ENCODE measurements around the gene P2RY6. TPM values are rescaled to one million over a fixed set of nuclear protein-coding genes. Genes with fewer than 3 reads are reported as not detected.

P2RY6 gene
- total RNA-seq, 2 donors from 2014 or later: 0.31 to 0.37 TPM

DNA sequence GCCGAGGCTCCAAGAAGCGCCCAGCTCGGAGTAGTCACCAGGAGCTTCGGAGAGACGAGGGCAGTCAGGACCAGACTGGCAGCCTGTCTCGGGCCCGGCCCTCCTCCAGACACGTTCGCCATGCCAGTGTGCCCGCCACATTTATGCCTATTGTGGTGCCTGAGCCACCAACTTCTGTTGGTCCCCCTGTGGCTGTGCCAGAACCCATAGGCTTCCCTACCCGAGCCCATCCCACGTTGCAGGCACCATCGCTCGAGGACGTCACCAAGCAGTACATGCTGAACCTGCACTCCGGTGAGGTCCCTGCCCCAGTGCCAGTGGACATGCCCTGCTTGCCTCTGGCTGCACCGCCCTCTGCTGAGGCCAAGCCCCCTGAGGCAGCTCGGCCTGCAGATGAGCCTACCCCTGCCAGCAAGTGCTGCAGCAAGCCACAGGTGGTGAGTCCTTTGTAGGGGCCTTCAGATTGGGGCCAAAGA, 39.3 kb downstream of the P2RY6 start:
- no peak for DNase-seq
- Histone ChIP-seq H3K4me1 (ENCODE audit: control insufficient read depth, insufficient read depth, low read length) (peaks cover 31% of the 10 kb centered on the region), H3K9ac (ENCODE audit: extremely low read depth, low read length, poor library complexity, severe bottlenecking) (no peak overlapping the region), H3K9me3 (ENCODE audit: control insufficient read depth, low read length) (no peaks in the 10 kb centered on the region), H3K27me3 (ENCODE audit: control insufficient read depth, insufficient read depth, low read length, poor library complexity, severe bottlenecking) (no peaks in the 10 kb centered on the region), H3K4me3 (ENCODE audit: low read length) (peak overlapping the region; percentile 70), H3K36me3 (ENCODE audit: control insufficient read depth, insufficient read depth, low read length) (peaks cover 9% of the 10 kb centered on the region), H3K27ac (ENCODE audit: low read depth, low read length) (no peak overlapping the region)
- Mint-ChIP-seq H3K36me3 (ENCODE audit: low read depth) (peaks cover 9% of the 10 kb centered on the region), H3K27ac (no peak overlapping the region), H3K27me3 (ENCODE audit: insufficient read depth) (peaks cover 11% of the 10 kb centered on the region), H3K9me3 (no peaks in the 10 kb centered on the region), H3K4me3 (no peak overlapping the region), H3K4me1 (peaks cover 32% of the 10 kb centered on the region)
- WGBS, 2 experiments (ENCODE audit: insufficient coverage in 1 of 2, insufficient read length in 1 of 2): 89 to 92% methylated on average over 11 to 18 of the region's 18 CpGs
- TF ChIP-seq, protein P1, sequence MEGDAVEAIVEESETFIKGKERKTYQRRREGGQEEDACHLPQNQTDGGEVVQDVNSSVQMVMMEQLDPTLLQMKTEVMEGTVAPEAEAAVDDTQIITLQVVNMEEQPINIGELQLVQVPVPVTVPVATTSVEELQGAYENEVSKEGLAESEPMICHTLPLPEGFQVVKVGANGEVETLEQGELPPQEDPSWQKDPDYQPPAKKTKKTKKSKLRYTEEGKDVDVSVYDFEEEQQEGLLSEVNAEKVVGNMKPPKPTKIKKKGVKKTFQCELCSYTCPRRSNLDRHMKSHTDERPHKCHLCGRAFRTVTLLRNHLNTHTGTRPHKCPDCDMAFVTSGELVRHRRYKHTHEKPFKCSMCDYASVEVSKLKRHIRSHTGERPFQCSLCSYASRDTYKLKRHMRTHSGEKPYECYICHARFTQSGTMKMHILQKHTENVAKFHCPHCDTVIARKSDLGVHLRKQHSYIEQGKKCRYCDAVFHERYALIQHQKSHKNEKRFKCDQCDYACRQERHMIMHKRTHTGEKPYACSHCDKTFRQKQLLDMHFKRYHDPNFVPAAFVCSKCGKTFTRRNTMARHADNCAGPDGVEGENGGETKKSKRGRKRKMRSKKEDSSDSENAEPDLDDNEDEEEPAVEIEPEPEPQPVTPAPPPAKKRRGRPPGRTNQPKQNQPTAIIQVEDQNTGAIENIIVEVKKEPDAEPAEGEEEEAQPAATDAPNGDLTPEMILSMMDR (conservative IDR thresholded peaks at IDR 0.05): no peak

DNA sequence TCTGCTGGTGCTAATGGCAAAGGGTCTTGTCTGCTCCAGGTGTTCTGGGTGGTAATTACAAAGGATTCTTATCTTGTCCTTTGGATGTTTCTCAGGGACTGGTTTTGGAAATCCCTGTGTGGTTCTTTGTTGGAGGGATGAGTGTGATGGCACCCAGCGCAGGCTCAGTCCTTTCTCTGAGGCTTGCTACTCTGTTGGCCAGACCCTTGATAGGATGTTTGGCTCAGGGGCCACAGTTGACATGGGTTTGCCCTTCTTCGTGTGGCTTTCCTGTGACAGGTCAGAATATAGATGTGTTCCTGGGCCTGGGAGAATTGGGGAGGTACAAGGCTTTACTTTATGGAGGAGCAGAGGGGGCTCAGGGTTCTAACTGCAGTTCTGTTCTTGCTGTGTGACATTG, 39.9 kb downstream of the P2RY6 start:
- 98% methylated on average over 2 of the region's 2 CpGs; no CpG with 5 or more reads in 1 of the 2 experiments for WGBS, 2 experiments (ENCODE audit: insufficient coverage in 1 of 2, insufficient read length in 1 of 2)
- TF ChIP-seq, protein P1 (conservative IDR thresholded peaks at IDR 0.05): no peak

DNA sequence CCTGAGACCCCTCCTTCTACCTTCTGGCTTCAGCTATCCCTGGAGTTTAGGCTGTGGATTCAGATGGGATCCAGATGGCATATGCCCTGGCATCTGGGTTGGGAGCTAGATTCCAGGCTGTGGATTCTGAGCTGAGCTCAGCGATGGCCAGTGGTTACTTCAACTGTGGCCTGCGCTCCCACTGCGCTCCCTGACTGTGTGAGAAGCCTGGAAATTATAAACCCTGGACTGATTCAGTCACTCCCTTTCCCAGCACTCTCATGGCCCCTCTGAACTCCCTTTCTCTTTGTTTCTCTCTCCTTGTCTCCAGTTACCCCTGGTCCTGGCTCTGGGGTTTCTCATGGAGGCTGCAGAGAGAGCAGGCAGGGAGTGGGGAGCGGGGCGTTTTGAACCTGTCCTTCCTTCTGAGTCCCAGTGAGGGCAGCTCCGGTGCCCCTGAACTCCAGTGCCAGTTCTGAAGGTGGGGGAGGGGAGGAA, 40.8 kb downstream of the P2RY6 start:
- no peak overlapping the region for H3K4me3 Mint-ChIP-seq
- no peak overlapping the region for H3K27ac Mint-ChIP-seq
- H3K27ac ChIP-seq (ENCODE audit: low read depth, low read length): no peak overlapping the region
- H3K4me1 Mint-ChIP-seq: peaks cover 24% of the 10 kb centered on the region
- peaks cover 9% of the 10 kb centered on the region for H3K36me3 ChIP-seq (ENCODE audit: control insufficient read depth, insufficient read depth, low read length)
- DNase-seq: no peak
- no peaks in the 10 kb centered on the region for H3K9me3 ChIP-seq (ENCODE audit: control insufficient read depth, low read length)
- H3K36me3 Mint-ChIP-seq (ENCODE audit: low read depth): peaks cover 14% of the 10 kb centered on the region
- TF ChIP-seq, protein P1 (conservative IDR thresholded peaks at IDR 0.05): no peak
- 83 to 85% methylated on average over 3 to 6 of the region's 6 CpGs for WGBS, 2 experiments (ENCODE audit: insufficient coverage in 1 of 2, insufficient read length in 1 of 2)
- H3K27me3 Mint-ChIP-seq (ENCODE audit: insufficient read depth): peaks cover 11% of the 10 kb centered on the region
- H3K9ac ChIP-seq (ENCODE audit: extremely low read depth, low read length, poor library complexity, severe bottlenecking): no peak overlapping the region
- H3K27me3 ChIP-seq (ENCODE audit: control insufficient read depth, insufficient read depth, low read length, poor library complexity, severe bottlenecking): no peaks in the 10 kb centered on the region
- H3K9me3 Mint-ChIP-seq: no peaks in the 10 kb centered on the region
- peak overlapping the region; percentile 70 for H3K4me3 ChIP-seq (ENCODE audit: low read length)
- H3K4me1 ChIP-seq (ENCODE audit: control insufficient read depth, insufficient read depth, low read length): peaks cover 26% of the 10 kb centered on the region

More for the DNA sequence above, 39.9 kb downstream of the P2RY6 start:
- H3K4me1 Mint-ChIP-seq: peaks cover 26% of the 10 kb centered on the region
- peaks cover 11% of the 10 kb centered on the region for H3K27me3 Mint-ChIP-seq (ENCODE audit: insufficient read depth)
- no peaks in the 10 kb centered on the region for H3K9me3 Mint-ChIP-seq
- Histone ChIP-seq H3K4me1 (ENCODE audit: control insufficient read depth, insufficient read depth, low read length) (peaks cover 26% of the 10 kb centered on the region), H3K9ac (ENCODE audit: extremely low read depth, low read length, poor library complexity, severe bottlenecking) (peak overlapping the region; percentile 4), H3K27me3 (ENCODE audit: control insufficient read depth, insufficient read depth, low read length, poor library complexity, severe bottlenecking) (no peaks in the 10 kb centered on the region), H3K36me3 (ENCODE audit: control insufficient read depth, insufficient read depth, low read length) (peaks cover 9% of the 10 kb centered on the region), H3K9me3 (ENCODE audit: control insufficient read depth, low read length) (no peaks in the 10 kb centered on the region), H3K27ac (ENCODE audit: low read depth, low read length) (no peak overlapping the region), H3K4me3 (ENCODE audit: low read length) (peak overlapping the region; percentile 70)
- DNase-seq: no peak
- peak overlapping the region; percentile 16 for H3K4me3 Mint-ChIP-seq
- H3K36me3 Mint-ChIP-seq (ENCODE audit: low read depth): peaks cover 12% of the 10 kb centered on the region
- H3K27ac Mint-ChIP-seq: no peak overlapping the region
